ENCODE results near the gene APP.
"Not testable (repeated sequence)": the region's sequence is repeated elsewhere in the genome, so short reads cannot be mapped to it uniquely, and the experiment has no call there.

APP gene

GRCh38 chr21:26098772-26099397, 71.7 kb downstream of the APP start:
- no peak for DNase-seq (ENCODE audit: low read depth)

DNA sequence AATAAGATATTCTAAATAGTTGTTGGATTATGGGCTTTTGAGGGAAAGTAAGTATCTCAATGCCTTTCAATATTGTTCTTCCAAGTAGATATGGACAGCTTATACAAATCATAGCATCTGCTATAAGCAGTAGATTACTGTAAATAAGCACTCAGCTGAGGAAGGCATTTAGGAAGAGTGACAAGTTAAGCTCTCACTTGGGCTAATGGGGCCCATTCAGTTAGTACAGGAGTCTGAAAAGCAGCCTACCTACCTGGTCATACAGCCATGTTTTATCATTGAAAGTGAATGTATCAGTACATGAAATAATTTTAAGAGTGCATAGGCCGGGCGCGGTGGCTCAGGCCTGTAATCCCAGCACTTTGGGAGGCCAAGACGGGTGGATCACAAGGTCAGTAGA, 73.1 kb downstream of the APP start:
- DNase-seq (ENCODE audit: low read depth) = no peak

DNA sequence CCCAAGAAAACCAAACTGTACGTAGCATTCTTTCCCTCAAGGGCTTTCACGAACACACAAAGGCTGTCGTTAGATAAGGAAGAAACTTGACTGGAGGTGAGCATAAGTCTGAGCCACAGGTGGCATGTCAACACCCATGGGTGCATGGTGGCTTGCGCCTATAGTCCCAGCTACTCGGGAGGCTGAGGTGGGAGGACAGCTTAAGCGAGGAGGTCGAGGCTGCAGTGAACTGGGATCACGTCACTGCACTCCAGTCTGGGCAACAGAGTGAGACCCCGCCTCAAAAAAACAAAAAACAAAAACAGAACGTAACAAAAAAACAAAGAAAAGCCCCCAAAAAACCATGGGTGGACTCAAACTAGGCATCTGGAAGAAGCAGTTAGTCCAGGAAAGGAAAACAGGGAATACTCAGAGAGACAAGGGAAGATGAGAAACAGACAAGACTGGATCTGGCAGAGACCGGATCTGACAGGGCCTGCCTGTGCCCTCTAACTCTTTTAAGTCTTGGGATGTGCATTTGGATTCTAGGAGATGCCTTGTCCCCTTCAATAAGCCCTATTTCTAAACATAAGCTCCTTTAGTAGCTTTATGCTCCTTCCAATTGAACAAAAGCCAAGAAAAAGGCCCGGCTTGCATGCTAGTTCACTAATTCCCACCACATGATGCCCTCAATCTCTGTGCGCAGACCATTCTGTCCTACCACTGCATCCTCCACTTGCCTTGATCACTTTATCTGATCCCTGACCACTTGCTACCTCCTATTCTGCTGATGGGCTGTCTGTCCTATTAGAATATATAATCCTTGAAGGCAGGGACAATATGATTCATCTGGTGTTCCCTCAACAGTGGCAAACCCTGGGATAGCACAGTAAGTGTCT, 73.8 kb downstream of the APP start:
- DNase-seq (ENCODE audit: low read depth) = no peak

DNA sequence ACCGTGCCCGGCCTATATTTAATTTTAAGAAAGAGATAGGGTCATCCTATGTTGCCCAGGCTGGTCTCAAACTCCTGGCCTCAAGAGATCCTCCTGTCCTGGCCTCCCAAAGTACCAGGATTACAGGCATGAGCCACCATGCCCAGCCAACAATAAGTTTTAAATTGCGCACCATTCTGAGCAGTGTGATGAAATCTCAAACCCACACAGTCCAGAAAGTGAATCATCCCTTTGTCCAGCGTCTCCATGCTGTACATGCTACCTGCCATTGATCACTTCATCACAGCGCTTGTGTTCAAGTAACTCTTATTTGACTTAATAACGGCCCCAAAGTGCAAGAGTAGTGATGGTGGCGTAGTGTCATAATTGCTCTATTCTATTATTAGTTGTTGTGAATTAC, 75.4 kb downstream of the APP start:
- DNase-seq (ENCODE audit: low read depth) = peak; percentile 64

GRCh38 chr21:26093122-26093521, 77.4 kb downstream of the APP start:
- DNase-seq (ENCODE audit: low read depth) = no peak

DNA sequence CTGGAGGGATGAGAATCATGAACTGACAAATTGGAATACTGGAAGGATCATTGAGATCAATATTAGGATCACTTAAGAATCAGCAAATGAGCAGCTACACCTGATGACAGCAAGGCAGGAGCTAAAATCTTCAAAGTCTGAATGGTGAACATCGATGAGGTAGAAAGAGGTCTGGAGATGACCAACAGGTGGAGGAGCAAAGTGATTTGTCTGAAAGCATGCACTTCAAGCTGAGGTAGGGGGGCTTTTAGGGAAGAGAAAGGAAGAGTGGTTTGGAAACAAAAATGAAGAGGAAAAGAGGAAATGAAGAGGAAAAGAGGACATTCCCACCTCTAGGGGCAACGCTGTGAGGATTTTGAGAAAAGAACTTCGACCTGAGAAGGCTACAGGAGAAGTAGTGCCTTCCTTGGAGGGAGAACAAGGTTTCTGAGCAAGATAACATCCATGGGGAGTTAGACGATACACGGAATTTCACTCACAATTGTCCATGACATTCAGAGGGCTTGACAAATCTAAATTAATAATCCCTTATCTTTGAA, 79.0 kb downstream of the APP start:
- no peak for DNase-seq (ENCODE audit: low read depth)

DNA sequence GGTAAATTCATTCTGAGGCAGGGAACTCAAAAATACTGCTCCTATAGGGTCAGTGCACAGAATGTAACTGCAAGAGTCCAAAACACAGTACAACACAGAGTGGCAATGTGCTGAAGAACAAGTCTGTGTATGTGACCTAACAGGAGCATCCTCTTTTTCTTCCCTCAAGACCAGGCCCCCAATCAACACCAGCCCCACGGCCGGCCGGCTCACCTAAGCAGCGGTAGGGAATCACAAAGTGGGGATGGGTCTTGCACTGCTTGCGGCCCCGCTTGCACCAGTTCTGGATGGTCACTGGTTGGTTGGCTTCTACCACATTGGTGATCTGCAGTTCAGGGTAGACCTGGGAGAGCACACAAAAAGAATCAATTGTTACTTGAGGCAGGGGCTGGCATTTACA, 80.8 kb downstream of the APP start:
- no peak for DNase-seq (ENCODE audit: low read depth)

- DNase-seq (ENCODE audit: low read depth) = no peak
Measured at GRCh38 chr21:26087223-26087918, 83.2 kb downstream of the APP start.

DNA sequence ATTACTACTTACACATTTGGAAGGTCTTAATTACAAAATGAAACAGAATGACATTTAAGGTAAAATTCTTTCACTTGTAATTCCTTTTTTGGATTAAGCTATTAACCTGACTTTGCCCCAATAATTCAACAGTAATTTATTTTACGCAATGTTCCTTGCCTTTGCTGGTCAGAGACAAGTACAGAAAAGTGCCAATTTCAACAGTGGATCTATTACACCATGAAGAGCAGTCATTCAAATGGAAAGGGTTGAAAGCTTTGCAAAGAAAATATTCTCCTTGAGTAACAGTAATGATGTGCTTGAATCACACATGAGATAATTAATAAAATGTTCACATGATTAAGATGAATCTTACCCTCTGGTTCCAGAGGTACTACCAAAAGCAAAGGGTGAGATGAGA, 84.7 kb downstream of the APP start:
- DNase-seq (ENCODE audit: low read depth) = no peak

- DNase-seq (ENCODE audit: low read depth) = no peak
Measured at GRCh38 chr21:26085127-26085526, 85.4 kb downstream of the APP start.

DNA sequence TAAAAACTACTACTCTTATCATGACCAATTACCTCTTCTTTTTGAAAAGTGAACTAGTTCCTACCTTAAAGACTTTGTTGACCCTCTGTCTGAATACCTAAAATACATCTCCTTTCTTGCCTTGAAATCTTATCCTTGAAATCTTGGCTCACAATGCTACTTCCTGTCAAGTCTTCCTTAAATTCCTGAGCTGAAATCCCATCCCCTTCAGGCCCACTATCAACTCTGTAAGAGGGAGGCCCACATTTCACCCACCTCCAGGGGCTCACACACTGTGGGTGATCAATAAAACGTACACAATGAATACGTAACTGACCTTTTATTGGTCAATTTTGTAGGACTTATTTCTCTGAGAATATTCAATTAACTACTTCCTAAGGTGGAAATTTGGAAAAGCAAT, 88.0 kb downstream of the APP start:
- no peak for DNase-seq (ENCODE audit: low read depth)

DNA sequence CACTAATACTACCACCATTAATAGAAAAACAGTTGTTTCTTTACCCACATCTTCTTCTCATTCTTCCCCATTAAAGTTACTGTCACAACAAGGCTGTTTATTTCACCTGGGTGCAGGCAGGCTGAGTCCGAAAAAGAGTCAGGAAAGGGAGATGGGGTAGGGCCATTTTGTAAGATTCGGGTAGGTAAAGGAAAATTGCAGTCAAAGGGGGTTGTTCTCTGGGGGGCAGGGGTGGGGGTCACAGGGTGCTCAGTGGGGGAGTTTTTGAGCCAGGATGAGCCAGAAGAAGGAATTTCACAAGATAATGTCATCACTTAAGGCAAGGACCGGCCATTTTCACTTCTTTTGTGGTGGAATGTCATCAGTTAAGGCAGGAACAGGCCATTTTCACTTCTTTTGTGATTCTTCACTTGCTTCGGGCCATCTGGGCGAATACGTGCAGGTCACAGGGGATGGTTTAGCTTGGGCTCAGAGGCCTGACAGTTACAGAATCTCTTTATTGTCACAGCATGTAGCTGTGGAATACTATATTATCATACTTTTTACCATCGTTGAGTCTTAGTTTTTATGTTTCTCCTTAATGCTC, 89.3 kb downstream of the APP start:
- DNase-seq (ENCODE audit: low read depth) = not testable (repeated sequence)

GRCh38 chr21:26080211-26080610, 90.4 kb downstream of the APP start:
- DNase-seq (ENCODE audit: low read depth) = no peak

DNA sequence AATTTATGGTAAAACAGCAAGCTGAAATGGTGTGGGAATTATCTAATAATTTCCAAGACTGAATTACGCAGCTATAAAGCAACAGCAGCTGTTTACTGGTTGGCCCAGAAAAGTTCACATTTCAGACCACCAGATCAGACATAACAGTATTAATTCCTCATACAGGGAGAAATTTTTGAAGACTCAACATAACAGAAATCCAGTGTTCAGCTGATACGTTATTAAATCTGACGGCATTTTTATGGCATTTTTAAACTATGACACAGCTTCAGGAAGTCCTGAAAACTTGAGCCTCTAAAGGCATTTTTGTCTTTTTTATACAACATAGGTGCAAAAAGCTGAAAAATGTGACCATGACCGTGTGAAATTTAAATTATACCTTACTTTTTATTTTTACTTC, 91.2 kb downstream of the APP start:
- DNase-seq (ENCODE audit: low read depth) = peak; percentile 61

DNA sequence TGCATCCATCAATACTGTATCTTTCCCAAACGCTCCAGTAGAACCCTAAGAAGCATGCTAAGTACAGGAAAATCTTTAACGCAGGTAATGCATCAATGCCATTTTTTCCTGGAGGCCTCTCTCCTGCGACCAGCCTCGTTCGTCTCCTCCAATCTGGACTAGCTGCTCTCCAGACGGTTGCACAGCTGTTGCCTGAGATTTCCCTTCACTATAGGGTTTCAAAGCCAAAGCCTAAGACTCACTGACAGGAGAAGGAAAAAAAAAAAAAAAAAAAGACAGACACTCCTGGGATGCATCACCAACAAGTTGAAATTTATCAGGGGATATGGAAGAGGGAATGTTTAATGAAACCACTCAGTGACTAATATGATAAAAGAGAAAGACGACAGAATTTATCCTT, 93.0 kb downstream of the APP start:
- peak; percentile 76 for DNase-seq (ENCODE audit: low read depth)

GRCh38 chr21:26072666-26073615, 97.6 kb downstream of the APP start:
- DNase-seq (ENCODE audit: low read depth) = peak; percentile 90

DNA sequence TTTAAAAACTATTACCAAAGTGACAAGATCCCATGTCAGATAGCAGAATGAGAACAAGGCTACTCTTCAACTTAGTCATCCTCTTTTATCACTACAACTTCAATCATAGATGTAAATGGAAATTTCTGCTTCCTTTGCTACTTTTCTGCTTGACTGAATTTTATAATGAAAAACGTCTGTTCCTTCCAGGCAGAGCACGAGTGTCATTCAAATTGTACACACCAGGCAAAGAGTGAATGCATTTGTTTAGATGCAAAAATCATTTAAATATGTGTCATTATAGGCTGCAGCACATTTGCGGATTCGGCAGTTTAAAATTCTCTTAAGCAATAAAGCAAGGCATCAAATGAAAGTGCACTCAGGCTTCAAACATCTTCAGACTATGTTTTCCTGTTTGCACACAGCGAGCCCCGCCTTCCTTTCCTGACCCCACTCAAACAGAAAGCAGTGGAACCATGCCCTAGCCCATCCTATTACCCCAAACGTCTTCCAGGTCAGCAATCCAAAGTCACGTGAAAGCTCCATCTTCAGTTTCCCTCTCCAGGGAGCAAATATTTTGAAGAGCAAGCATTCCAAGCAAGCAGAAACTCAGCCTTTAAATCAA, 99.6 kb downstream of the APP start:
- peak; percentile 72 for DNase-seq (ENCODE audit: low read depth)

DNA sequence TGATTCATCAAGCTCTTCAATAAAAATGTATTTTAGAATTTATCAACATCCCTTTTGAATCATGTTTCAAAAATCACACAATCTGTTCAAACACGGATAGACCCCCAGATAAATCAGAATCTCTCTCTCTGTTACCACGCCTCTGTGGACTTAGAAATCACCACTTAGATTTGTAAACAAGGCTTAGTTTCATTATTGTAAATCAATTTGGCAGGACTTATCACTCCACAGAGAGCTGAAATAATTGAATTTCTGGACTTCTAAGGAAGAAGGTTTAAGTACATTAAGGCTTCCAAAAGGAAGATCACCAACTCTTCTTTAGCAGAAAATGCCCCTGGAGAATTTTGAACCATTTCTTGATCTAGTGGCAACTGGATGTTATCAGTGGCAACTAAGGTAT, 100.4 kb downstream of the APP start:
- no peak for DNase-seq (ENCODE audit: low read depth)

DNA sequence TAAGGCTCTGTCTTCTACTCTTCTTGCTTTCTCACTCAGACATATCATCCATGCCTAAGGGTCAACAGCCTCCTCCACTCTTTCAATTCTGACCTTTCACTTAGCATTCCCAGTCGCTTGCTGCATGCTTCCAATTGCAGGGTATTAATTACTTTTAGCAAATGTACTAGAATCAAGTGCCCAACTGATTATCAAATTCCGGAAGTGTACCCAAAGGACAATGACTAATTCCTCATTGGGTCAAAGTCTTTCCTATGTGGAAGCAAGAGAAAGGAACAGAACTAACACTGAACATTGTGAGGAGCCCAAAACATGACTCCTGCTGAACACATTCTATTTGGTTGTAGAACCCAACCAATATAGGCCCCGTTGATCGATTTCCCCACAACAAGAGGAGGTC, 101.8 kb downstream of the APP start:
- no peak for DNase-seq (ENCODE audit: low read depth)

GRCh38 chr21:26067836-26068594, 102.6 kb downstream of the APP start:
- peak; percentile 74 for DNase-seq (ENCODE audit: low read depth)

Data from amniotic epithelial cell (primary cell).